H1 (cell line): ENCODE results near the gene PXDC1. TPM values are rescaled to one million over a fixed set of nuclear protein-coding genes. Genes with fewer than 3 reads are reported as not detected.

Source experiments
- CHD2 ChIP-seq: IDR thresholded peaks from 2 replicates; pipeline ENCODE4 v1.6.1; 2012; ENCODE audit warnings: low read length, improper control_type of control experiment
- CTCF ChIP-seq, 3 experiments: IDR thresholded peaks; 1 replicate in 2 of 3; 2 replicates in 1 of 3; pipeline versions ENCODE4 v1.5.1 to v1.6.1; 2011; ENCODE audit warnings: low read length in 3 of 3, mild to moderate bottlenecking in 3 of 3, inconsistent platforms in 2 of 3, low read depth in 1 of 3, moderate library complexity in 1 of 3; ENCODE audit not compliant: insufficient read depth in 1 of 3; ENCODE audit errors: control extremely low read depth in 1 of 3
- KDM1A ChIP-seq: fragments of 200-600, 300-600 bp; sonication (generic); IDR thresholded peaks from 2 replicates; pipeline ENCODE4 v1.7.1; 2016; ENCODE audit warnings: mild to moderate bottlenecking, low read length, borderline replicate concordance
- polyA plus RNA-seq, 7 experiments: library from polyadenylated mRNA; depleted of rRNA in 3 of 7; stranded (reverse) in 5 of 7; unstranded in 2 of 7; fragments of >200 nt in 5 of 7; fragments of 200-250 nt in 2 of 7; gene quantifications; 1 replicate in 5 of 7; 2 replicates in 1 of 7; 4 replicates in 1 of 7; pipeline versions ENCODE4 v1.2.1 to v1.2.3, GENCODE V29; 2011 to 2013; ENCODE audit warnings: missing spikeins in 2 of 7, mixed read lengths in 2 of 7
- total RNA-seq: library from RNA; stranded (reverse); fragmentation: NEBNext Ultra II Directional; extraction: Animal tissue kit (Norgen Biotek cat#: 25700); gene quantifications from 2 replicates; pipeline ENCODE4 v1.2.1, GENCODE V29; 2021
- TF ChIP-seq, protein P1 (sequence below): IDR thresholded peaks from 2 replicates; pipeline ENCODE4 v1.6.1; 2012; ENCODE audit warnings: low read length, inconsistent platforms
- TF ChIP-seq, protein P2 (sequence below): fragments of 300-600 bp; sonication (generic); IDR thresholded peaks from 2 replicates; pipeline ENCODE4 v1.7.1; 2012; ENCODE audit warnings: low read length, moderate library complexity, mild to moderate bottlenecking, inconsistent platforms; ENCODE audit not compliant: insufficient replicate concordance

The PXDC1 gene
- total and polyA plus RNA-seq, 2 of the 8 experiments (the other 6 are each of a cell fraction or from before 2014, with no cell fraction given), result 1.7 to 2.0 TPM

DNA sequence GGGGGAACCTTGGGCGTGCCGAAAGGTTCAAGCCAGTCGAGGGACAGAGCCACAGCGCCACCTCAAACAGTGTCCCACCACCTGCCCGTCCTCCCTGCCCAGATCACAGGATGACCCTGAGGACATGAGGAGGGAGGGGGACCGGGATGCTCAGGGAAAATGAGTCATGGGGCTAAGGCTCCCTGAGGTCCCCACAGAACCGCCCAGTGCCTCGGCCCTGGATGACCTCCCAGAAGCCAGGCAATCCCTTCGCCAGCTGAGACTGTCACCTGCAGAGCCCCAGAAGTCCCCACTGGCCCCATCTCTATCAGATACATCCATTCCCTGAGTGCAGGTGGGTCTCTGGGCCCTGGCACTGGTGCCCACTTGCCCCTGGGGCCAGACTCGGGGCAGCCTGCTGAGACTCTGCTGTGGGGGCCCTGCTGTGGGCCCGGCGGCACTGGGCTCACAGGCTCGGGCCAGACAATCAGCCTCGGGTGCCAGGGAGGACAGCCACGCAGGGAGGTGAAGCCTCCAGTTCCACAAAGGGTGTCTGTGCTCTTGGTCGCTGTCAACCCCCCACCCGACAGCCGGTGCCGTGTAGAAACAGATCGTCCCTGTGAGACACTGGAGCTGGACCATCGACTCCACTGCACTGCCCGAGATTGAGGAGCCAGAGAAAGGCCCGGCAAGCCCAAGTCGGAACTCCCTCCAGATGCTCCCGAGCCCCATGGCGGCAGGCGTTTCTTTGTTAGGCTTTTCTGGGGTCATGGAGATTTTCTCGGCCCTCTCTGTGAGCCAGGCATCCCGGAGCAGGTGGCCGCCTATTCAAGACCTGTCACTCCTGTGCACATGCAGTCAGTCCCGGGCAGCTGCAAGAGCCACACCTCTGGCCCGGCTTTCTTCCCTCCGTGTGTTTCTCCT is 26.1 kb downstream of the PXDC1 start (continued):
- TF ChIP-seq, protein P1, sequence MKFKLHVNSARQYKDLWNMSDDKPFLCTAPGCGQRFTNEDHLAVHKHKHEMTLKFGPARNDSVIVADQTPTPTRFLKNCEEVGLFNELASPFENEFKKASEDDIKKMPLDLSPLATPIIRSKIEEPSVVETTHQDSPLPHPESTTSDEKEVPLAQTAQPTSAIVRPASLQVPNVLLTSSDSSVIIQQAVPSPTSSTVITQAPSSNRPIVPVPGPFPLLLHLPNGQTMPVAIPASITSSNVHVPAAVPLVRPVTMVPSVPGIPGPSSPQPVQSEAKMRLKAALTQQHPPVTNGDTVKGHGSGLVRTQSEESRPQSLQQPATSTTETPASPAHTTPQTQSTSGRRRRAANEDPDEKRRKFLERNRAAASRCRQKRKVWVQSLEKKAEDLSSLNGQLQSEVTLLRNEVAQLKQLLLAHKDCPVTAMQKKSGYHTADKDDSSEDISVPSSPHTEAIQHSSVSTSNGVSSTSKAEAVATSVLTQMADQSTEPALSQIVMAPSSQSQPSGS, result no peak
- TF ChIP-seq KDM1A (no peak), CTCF (IDR thresholded peaks at IDR 0.05; ENCODE audit: control extremely low read depth in 1 of 3, insufficient read depth in 1 of 3, low read depth in 1 of 3, low read length in 3 of 3) (no peak), CHD2 (no peak)
- TF ChIP-seq, protein P2, sequence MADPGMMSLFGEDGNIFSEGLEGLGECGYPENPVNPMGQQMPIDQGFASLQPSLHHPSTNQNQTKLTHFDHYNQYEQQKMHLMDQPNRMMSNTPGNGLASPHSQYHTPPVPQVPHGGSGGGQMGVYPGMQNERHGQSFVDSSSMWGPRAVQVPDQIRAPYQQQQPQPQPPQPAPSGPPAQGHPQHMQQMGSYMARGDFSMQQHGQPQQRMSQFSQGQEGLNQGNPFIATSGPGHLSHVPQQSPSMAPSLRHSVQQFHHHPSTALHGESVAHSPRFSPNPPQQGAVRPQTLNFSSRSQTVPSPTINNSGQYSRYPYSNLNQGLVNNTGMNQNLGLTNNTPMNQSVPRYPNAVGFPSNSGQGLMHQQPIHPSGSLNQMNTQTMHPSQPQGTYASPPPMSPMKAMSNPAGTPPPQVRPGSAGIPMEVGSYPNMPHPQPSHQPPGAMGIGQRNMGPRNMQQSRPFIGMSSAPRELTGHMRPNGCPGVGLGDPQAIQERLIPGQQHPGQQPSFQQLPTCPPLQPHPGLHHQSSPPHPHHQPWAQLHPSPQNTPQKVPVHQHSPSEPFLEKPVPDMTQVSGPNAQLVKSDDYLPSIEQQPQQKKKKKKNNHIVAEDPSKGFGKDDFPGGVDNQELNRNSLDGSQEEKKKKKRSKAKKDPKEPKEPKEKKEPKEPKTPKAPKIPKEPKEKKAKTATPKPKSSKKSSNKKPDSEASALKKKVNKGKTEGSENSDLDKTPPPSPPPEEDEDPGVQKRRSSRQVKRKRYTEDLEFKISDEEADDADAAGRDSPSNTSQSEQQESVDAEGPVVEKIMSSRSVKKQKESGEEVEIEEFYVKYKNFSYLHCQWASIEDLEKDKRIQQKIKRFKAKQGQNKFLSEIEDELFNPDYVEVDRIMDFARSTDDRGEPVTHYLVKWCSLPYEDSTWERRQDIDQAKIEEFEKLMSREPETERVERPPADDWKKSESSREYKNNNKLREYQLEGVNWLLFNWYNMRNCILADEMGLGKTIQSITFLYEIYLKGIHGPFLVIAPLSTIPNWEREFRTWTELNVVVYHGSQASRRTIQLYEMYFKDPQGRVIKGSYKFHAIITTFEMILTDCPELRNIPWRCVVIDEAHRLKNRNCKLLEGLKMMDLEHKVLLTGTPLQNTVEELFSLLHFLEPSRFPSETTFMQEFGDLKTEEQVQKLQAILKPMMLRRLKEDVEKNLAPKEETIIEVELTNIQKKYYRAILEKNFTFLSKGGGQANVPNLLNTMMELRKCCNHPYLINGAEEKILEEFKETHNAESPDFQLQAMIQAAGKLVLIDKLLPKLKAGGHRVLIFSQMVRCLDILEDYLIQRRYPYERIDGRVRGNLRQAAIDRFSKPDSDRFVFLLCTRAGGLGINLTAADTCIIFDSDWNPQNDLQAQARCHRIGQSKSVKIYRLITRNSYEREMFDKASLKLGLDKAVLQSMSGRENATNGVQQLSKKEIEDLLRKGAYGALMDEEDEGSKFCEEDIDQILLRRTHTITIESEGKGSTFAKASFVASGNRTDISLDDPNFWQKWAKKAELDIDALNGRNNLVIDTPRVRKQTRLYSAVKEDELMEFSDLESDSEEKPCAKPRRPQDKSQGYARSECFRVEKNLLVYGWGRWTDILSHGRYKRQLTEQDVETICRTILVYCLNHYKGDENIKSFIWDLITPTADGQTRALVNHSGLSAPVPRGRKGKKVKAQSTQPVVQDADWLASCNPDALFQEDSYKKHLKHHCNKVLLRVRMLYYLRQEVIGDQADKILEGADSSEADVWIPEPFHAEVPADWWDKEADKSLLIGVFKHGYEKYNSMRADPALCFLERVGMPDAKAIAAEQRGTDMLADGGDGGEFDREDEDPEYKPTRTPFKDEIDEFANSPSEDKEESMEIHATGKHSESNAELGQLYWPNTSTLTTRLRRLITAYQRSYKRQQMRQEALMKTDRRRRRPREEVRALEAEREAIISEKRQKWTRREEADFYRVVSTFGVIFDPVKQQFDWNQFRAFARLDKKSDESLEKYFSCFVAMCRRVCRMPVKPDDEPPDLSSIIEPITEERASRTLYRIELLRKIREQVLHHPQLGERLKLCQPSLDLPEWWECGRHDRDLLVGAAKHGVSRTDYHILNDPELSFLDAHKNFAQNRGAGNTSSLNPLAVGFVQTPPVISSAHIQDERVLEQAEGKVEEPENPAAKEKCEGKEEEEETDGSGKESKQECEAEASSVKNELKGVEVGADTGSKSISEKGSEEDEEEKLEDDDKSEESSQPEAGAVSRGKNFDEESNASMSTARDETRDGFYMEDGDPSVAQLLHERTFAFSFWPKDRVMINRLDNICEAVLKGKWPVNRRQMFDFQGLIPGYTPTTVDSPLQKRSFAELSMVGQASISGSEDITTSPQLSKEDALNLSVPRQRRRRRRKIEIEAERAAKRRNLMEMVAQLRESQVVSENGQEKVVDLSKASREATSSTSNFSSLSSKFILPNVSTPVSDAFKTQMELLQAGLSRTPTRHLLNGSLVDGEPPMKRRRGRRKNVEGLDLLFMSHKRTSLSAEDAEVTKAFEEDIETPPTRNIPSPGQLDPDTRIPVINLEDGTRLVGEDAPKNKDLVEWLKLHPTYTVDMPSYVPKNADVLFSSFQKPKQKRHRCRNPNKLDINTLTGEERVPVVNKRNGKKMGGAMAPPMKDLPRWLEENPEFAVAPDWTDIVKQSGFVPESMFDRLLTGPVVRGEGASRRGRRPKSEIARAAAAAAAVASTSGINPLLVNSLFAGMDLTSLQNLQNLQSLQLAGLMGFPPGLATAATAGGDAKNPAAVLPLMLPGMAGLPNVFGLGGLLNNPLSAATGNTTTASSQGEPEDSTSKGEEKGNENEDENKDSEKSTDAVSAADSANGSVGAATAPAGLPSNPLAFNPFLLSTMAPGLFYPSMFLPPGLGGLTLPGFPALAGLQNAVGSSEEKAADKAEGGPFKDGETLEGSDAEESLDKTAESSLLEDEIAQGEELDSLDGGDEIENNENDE, result no peak
